GM19043 (cell line): Measurements from ENCODE around the gene OVOL2.
"Not testable (repeated sequence)": the region's sequence is repeated elsewhere in the genome, so short reads cannot be mapped to it uniquely, and the experiment has no call there.

Source experiments
- ATAC-seq: cut with Tn5 transposase; IDR thresholded peaks from one replicate; pipeline ENCODE4 v1.9.1; 2021; ENCODE audit warnings: low read depth; ENCODE audit not compliant: unreplicated experiment

OVOL2 gene

GRCh38 chr20:18057101-18057993, at the start of gene OVOL2:
Gene OVOL2, minus strand, starts transcription at chr20:18057916. Its CDS starts 282 bp downstream, at chr20:18057634.
- ATAC-seq = no peak

- ATAC-seq = no peak
Observed at GRCh38 chr20:18103497-18103896, 45.8 kb upstream of the OVOL2 start.

GRCh38 chr20:18101125-18101810, 43.6 kb upstream of the OVOL2 start:
- ATAC-seq = no peak

- ATAC-seq = not testable (repeated sequence)
Observed at GRCh38 chr20:18100569-18100968, 42.9 kb upstream of the OVOL2 start.

- ATAC-seq = no peak
Observed at GRCh38 chr20:18094191-18094590, 36.5 kb upstream of the OVOL2 start.

- ATAC-seq = no peak
Observed at GRCh38 chr20:18093388-18093787, 35.7 kb upstream of the OVOL2 start.

- no peak for ATAC-seq
Observed at GRCh38 chr20:18092890-18093289, 35.2 kb upstream of the OVOL2 start.

- no peak for ATAC-seq
Observed at GRCh38 chr20:18091623-18092022, 33.9 kb upstream of the OVOL2 start.

GRCh38 chr20:18090477-18090876, 32.8 kb upstream of the OVOL2 start:
- no peak for ATAC-seq

GRCh38 chr20:18090044-18090443, 32.3 kb upstream of the OVOL2 start:
- no peak for ATAC-seq

- not testable (repeated sequence) for ATAC-seq
Observed at GRCh38 chr20:18088841-18089240, 31.1 kb upstream of the OVOL2 start.

- not testable (repeated sequence) for ATAC-seq
Observed at GRCh38 chr20:18088298-18088697, 30.6 kb upstream of the OVOL2 start.

GRCh38 chr20:18087054-18087453, 29.3 kb upstream of the OVOL2 start:
- ATAC-seq = no peak

GRCh38 chr20:18080836-18081235, 23.1 kb upstream of the OVOL2 start:
- not testable (repeated sequence) for ATAC-seq

- no peak for ATAC-seq
Observed at GRCh38 chr20:18079756-18080353, 22.1 kb upstream of the OVOL2 start.

GRCh38 chr20:18077157-18077556, 19.4 kb upstream of the OVOL2 start:
- no peak for ATAC-seq

- no peak for ATAC-seq
Observed at GRCh38 chr20:18072532-18072931, 14.8 kb upstream of the OVOL2 start.

GRCh38 chr20:18066421-18067333, 9.0 kb upstream of the OVOL2 start:
- ATAC-seq = no peak

- ATAC-seq = no peak
Observed at GRCh38 chr20:18063676-18064075, 6.0 kb upstream of the OVOL2 start.

- no peak for ATAC-seq
Observed at GRCh38 chr20:18059603-18060002, 1.9 kb upstream of the OVOL2 start.
